Measurements from ENCODE around the gene TSN. TPM values are rescaled to one million over a fixed set of nuclear protein-coding genes. Genes with fewer than 3 reads are reported as not detected.

TSN gene
- total RNA-seq, 4 donors from 2014 or later, result 31.8 to 49.3 (median 41.2) TPM

DNA sequence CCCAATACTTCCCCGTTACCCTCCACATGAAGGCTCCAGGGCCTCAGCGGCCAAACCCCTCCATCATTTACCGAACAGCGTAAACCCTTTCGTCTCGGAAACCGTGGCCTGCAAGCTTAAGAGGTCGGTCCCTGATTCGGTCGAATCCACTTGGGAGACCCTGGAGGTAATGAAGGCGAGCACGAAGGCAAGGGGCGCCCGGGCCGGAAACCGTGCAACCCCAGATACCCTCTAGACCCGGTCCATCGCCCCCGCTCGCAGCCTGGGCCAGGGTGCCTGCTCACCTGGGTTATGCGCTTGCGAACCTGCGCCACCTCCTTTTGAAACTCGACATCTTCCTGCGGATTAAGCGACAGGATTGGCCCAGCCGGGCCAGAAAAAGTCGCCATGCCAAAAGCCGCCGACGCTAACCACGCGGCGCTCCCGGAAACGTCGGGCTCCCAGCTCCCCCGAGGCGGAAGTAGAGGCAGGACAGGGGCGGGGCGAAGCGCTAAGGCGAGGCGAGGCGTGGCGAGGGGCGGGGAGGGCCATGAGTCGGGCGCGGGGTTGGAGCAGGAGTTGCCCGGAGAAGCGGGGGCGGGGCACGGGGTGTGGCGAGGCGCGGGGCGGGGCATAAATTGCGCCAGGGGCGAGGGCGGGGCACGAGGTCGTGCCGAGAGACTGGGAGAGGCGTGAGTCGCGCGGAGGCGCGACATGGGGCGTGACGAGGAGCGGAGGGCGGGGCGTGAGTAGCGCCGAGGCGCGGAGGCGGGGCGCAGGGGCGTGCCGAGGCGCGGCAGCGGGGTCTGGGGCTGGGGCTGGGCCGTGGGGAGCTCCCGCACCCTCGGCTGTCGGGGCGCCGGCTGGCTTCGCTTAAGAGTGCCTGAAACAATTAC, 18.8 kb upstream of the TSN start, which contains the start of gene NIFK:
Gene NIFK, minus strand, starts transcription at position 414 of the 875 bp plus-strand sequence. Its CDS starts 25 bp downstream, at position 389.
- ATAC-seq, result peak; percentile 93
- DNase-seq, result peak; percentile 99
- Histone ChIP-seq H3K27me3 (no peaks in the 10 kb centered on the region), H3K27ac (peak within 1 kb of the TSS; percentile 85 to 95 (median 94)), H3K4me1 (peaks cover 9 to 17% of the 10 kb centered on the region in 2 donors), H3K36me3 (peaks cover 0 to 33% of the 10 kb centered on the region in 2 donors), H3K9me3 (no peaks in the 10 kb centered on the region), H3K4me3 (peak within 1 kb of the TSS; percentile 88 to 99 (median 93))
- peak; percentile 80 to 89 for TF ChIP-seq POLR2A (IDR thresholded peaks at IDR 0.05)
- TF ChIP-seq, protein P1, sequence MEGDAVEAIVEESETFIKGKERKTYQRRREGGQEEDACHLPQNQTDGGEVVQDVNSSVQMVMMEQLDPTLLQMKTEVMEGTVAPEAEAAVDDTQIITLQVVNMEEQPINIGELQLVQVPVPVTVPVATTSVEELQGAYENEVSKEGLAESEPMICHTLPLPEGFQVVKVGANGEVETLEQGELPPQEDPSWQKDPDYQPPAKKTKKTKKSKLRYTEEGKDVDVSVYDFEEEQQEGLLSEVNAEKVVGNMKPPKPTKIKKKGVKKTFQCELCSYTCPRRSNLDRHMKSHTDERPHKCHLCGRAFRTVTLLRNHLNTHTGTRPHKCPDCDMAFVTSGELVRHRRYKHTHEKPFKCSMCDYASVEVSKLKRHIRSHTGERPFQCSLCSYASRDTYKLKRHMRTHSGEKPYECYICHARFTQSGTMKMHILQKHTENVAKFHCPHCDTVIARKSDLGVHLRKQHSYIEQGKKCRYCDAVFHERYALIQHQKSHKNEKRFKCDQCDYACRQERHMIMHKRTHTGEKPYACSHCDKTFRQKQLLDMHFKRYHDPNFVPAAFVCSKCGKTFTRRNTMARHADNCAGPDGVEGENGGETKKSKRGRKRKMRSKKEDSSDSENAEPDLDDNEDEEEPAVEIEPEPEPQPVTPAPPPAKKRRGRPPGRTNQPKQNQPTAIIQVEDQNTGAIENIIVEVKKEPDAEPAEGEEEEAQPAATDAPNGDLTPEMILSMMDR (IDR thresholded peaks at IDR 0.05 in 4 of 5, conservative IDR thresholded peaks at IDR 0.05 in 1 of 5), result no peak
- in situ Hi-C loops (cut with MboI; ENCODE audit: low sequenced_read_pairs in 4 of 4) (loop anchor here in 1 of 4 donors (10.0 kb wide), 1 partner anchor 92 kb away; the partner anchor contains the start of gene CLASP1), intact Hi-C loops (cut with DNase I; ENCODE audit: low total_unique reads) (loop anchor here (1.0 to 5.0 kb wide), 3 partner anchors 19 to 204 kb away; partner anchors contain the start of genes RNU4ATAC and TSN)

DNA sequence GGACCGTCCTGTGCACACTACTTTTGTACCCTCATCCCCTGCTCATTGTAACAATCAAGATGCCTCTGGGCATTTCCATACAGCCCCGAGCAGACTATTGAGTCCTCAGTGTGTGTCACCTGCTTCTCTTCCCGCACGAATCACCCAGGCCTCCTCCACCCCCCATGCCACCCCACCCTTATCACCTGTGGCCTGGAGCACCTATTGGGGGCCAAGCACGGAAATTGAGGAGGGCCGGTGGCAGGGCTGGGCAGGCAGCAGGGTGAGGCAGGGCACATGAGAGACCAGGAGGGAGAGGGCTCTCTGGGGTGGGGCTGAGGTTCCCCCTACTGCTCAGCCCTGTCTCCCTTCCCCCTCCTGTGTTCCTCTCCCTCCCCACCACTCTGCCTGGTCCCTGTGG, 14.5 kb upstream of the TSN start:
- Histone ChIP-seq H3K27ac (no peak overlapping the region), H3K27me3 (no peaks in the 10 kb centered on the region), H3K36me3 (no peaks in the 10 kb centered on the region), H3K4me1 (peaks cover 0 to 7% of the 10 kb centered on the region in 2 donors), H3K9me3 (no peaks in the 10 kb centered on the region), H3K4me3 (no peak overlapping the region)
- no peak for ATAC-seq
- no peak for DNase-seq
- in situ Hi-C loops (cut with MboI; ENCODE audit: low sequenced_read_pairs in 4 of 4) (no loop called here), intact Hi-C loops (cut with DNase I; ENCODE audit: low total_unique reads) (no loop called here)
- TF ChIP-seq POLR2A (IDR thresholded peaks at IDR 0.05), result no peak
- TF ChIP-seq, protein P1 (IDR thresholded peaks at IDR 0.05 in 4 of 5, conservative IDR thresholded peaks at IDR 0.05 in 1 of 5), result no peak

DNA sequence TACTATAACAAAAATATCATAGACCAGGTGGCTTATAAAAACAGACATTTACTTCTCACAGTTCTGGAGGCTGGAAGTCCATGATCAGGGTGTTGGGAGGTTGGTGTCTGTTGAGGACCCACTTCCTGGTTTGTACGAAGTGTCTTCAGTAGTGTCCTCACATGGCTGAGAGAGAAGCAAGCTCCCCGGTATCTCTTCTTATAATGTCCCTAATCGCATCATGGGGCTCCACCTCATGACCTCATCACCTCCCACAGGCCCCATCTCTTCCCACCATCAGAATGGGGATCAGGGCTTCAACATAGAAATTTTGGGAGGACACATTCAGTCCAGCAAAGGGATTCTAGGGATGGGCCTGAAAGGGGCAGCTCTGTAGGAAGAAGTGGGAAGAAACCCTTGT, 14.0 kb upstream of the TSN start:
- Histone ChIP-seq H3K36me3 (no peaks in the 10 kb centered on the region), H3K27ac (no peak overlapping the region), H3K4me1 (peaks cover 0 to 6% of the 10 kb centered on the region in 2 donors), H3K4me3 (no peak overlapping the region), H3K9me3 (no peaks in the 10 kb centered on the region), H3K27me3 (no peaks in the 10 kb centered on the region)
- DNase-seq, result no peak
- intact Hi-C loops (cut with DNase I; ENCODE audit: low total_unique reads), result no loop called here
- ATAC-seq, result no peak
- in situ Hi-C loops (cut with MboI; ENCODE audit: low sequenced_read_pairs in 4 of 4), result no loop called here
- TF ChIP-seq, protein P1 (IDR thresholded peaks at IDR 0.05 in 4 of 5, conservative IDR thresholded peaks at IDR 0.05 in 1 of 5), result no peak
- no peak for TF ChIP-seq POLR2A (IDR thresholded peaks at IDR 0.05)

DNA sequence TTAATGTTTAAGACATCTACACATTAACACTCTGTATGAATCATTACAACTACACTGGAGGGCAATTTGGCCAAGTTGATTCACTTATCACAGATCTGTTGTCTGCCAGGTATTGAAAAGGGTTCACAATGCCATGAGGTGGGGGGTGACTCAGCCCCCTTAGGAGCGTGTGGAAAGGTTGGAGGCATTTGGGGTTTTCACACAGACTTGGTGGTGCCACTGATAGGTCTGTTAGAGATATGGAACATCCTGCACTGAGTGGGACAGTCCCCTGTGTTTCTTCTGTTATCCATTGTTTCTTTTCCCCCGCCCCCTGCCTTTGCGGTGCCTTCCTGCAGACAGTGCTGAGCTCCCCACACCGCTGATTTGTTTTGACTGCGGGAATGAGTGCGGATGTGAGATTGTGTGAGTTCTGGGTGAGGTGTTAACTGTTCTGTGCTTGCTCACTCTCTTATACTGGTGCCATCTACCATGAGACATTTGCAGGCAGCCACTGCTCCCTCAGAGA, 9.3 kb upstream of the TSN start:
- Histone ChIP-seq H3K4me1 (no peaks in the 10 kb centered on the region), H3K4me3 (no peak overlapping the region), H3K27me3 (no peaks in the 10 kb centered on the region), H3K9me3 (no peaks in the 10 kb centered on the region), H3K27ac (no peak overlapping the region), H3K36me3 (no peaks in the 10 kb centered on the region)
- no peak for DNase-seq
- in situ Hi-C loops (cut with MboI; ENCODE audit: low sequenced_read_pairs in 4 of 4), result no loop called here
- intact Hi-C loops (cut with DNase I; ENCODE audit: low total_unique reads), result no loop called here
- TF ChIP-seq, protein P1 (IDR thresholded peaks at IDR 0.05 in 4 of 5, conservative IDR thresholded peaks at IDR 0.05 in 1 of 5), result no peak
- TF ChIP-seq POLR2A (IDR thresholded peaks at IDR 0.05), result no peak
- no peak for ATAC-seq

All from gastrocnemius medialis (tissue), 4 donors.